OCI-LY3 (cell line): ENCODE data around the gene LRRC23.
A peak's percentile ranks its signal among the peaks of the same experiment; 100 is the strongest.

Source experiments
- EZH2phosphoT487 ChIP-seq: fragments of 200-600 bp; shearing (Covaris generic); IDR thresholded peaks from 2 replicates; pipeline ENCODE4 v1.6.1; 2018; ENCODE audit warnings: antibody characterized with exemption, mixed run types, low read depth
- TF ChIP-seq, protein P1 (sequence below): fragments of 200-600, 300-600 bp; sonication (generic); IDR thresholded peaks from 2 replicates; pipeline ENCODE4 v1.5.1; 2014; ENCODE audit warnings: antibody characterized with exemption, low read length, low read depth

GRCh38 chr12:6960593-6961277 lies 56.1 kb downstream of the LRRC23 start:
- TF ChIP-seq, protein P1, sequence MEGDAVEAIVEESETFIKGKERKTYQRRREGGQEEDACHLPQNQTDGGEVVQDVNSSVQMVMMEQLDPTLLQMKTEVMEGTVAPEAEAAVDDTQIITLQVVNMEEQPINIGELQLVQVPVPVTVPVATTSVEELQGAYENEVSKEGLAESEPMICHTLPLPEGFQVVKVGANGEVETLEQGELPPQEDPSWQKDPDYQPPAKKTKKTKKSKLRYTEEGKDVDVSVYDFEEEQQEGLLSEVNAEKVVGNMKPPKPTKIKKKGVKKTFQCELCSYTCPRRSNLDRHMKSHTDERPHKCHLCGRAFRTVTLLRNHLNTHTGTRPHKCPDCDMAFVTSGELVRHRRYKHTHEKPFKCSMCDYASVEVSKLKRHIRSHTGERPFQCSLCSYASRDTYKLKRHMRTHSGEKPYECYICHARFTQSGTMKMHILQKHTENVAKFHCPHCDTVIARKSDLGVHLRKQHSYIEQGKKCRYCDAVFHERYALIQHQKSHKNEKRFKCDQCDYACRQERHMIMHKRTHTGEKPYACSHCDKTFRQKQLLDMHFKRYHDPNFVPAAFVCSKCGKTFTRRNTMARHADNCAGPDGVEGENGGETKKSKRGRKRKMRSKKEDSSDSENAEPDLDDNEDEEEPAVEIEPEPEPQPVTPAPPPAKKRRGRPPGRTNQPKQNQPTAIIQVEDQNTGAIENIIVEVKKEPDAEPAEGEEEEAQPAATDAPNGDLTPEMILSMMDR = peak; percentile 41
- TF ChIP-seq EZH2phosphoT487 = no peak
